NCI-H128 (cell line): ENCODE results near the gene LBX2.

Experiments
- DNase-seq: peaks from one replicate; lab custom pipeline; 2025; ENCODE audit not compliant: unreplicated experiment; lab: John Stamatoyannopoulos, UW

The LBX2 gene

DNA sequence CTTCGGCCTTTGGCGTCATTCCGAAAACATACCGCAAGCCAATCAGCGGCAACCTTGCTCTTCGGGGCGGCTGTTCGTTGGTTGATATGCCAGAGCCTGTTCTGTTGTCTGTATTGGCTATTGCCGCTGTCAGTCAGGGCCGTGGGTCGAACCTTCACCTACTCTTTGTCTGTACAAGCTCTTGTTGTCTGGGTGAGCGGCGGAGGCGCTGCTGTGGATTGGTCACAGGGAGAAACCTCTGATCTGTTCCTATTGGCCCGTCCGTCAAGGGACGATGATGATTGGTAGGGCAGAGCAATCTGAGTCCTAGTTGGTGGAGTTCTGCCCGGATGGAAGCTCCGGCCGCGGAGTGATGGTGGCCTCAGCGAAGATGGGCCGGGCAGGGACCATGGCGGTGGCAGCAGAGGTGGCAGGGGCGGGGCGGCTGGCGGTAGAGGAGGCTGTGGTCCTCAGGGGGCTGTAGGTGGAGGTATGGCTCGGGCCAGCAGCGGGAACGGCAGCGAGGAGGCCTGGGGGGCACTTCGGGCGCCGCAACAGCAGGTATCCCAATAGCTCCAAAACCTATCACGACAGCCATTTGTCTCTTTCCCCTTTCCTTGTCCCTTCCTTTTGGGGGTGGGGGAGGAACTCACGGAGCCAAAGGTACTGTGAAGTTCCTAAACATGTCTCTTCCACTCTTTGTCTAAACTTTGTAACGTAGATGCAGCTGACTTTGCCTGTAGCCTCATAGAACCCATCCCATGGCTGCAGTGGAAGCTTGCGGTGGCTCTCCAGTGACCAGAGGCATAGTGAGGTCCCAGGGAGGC is 41.1 kb downstream of the LBX2 start, which contains the start of gene WBP1:
TSS of gene WBP1 (plus strand) at position 307 of the 806 bp plus-strand sequence. CDS start at position 472, 165 bp downstream.
- peak; percentile 98 for DNase-seq

DNA sequence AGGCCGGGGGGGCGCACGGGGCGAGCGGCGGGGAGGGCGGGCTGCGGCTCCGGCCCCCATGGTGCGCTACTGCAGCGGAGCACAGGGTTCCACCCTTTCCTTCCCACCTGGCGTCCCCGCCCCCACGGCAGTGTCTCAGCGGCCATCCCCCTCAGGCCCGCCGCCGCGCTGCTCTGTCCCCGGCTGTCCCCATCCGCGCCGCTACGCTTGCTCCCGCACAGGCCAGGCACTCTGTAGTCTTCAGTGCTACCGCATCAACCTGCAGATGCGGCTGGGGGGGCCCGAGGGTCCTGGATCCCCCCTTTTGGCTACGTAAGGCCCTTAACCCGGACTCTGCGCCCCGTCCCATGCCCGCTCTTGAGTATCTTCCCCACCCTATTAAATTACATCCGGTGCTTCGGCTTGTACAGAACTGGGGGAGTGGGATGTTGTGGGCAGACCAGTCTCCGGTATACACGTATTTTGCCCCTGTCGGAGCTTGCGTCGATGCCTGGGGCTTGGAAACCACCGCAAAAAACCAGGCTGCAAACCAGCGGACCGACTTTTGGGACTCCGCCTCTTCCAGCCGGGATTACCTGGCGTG is 41.8 kb downstream of the LBX2 start:
- peak; percentile 66 for DNase-seq

GRCh38 chr2:74457129-74457548 is 42.3 kb downstream of the LBX2 start:
- peak; percentile 66 for DNase-seq

DNA sequence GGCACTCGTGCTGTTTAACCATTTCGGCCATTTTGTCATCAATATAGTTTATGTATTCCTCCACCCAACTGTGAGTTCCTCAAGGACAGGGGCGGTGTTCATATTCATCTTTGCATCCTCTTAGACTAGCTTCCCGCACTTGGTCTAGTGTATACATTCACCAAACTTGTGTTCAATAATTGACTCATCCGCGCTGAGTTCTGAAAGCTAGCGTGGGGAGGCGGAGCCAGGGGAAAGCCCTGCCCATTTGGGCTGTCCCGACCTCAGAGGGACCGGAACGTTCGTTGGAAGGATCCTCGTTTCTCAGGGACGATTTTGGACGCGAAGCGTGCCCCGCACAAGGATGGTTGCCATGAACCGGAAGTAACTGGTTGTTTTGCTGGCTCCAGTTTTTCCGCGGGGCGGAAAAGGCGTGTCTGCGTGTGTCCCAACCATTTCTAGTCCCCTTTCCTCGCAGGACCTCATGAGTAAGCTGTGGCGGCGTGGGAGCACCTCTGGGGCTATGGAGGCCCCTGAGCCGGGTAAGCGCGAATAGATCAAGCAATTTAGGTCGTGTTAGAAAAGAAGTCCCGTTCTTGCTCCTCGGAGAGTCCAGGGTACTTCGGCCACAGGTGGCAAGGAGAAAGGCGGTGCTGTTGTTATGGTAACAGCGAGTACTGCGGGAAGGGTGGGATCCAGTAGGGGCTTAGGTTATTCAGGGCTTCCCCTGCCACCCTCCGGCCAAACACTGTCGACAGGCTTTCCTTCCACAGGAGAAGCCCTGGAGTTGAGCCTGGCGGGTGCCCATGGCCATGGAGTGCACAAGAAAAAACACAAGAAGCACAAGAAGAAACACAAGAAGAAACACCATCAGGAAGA is 44.5 kb downstream of the LBX2 start, which contains the start of gene INO80B:
TSS of gene INO80B (plus strand) at position 434 of the 858 bp plus-strand sequence. CDS start at position 464, 30 bp downstream.
- DNase-seq, result peak; percentile 95

GRCh38 chr2:74450570-74451190 is 48.7 kb downstream of the LBX2 start:
- DNase-seq, result no peak

DNA sequence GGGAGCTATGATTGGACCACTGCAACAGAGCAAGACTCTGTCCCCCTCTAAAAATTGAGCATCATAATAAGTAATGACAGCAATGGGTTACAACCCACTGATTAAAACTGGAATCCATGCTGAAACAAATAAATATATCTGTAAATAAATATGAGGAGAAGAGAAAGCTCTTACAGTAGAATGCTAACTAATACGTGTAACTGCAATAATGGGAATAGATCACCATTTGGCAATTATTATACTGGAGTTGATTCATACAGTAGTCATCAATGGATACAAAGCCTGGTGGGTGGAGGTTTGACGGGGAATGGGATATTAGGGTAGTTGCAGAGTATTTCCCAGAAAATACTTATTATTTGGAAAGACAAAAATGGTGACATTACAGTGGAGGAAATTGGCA is 50.6 kb downstream of the LBX2 start:
- no peak for DNase-seq
